Activated CD8-positive, alpha-beta memory T cell treated with anti-CD3 and anti-CD28 coated beads for 36 hours (primary cell): ENCODE data around the gene AHCTF1. TPM values are rescaled to one million over a fixed set of nuclear protein-coding genes. Genes with fewer than 3 reads are reported as not detected.

Experiments used
- CTCF ChIA-PET: fragments of 350-600 bp; sonication (Branson Sonifier 250); formaldehyde crosslinking; loops from one replicate; lab custom pipeline; 2021; ENCODE audit warnings: antibody characterized with exemption; lab: Charles Lee
- POLR2A ChIA-PET: fragments of 350-600 bp; sonication (Branson Sonifier 250); formaldehyde crosslinking; loops from one replicate; lab custom pipeline; 2021; ENCODE audit warnings: antibody characterized with exemption; lab: Charles Lee
- total RNA-seq, 2 experiments: library from RNA; stranded (reverse); gene quantifications; one replicate each; pipeline ENCODE4 v1.2.3, GENCODE V29; 2021

Gene AHCTF1
- 10 to 100 TPM; 57.6 to 62.0 TPM for total RNA-seq

GRCh38 chr1:246931549-246932365 lies at the start of gene AHCTF1:
AHCTF1 (minus strand) TSS chr1:246931948; CDS start chr1:246918370, 13,578 bp downstream.
- CTCF ChIA-PET, result interaction anchor here (0.6 kb wide), 1 partner anchor 20 kb away, joined by 3 read pairs; no protein-coding TSS in a partner anchor
- POLR2A ChIA-PET, result interaction anchor here (0.6 to 1.7 kb wide), 5 partner anchors 25 to 425 kb away, joined by 3 to 6 read pairs (median 3); partner anchors contain the start of gene SCCPDH

DNA sequence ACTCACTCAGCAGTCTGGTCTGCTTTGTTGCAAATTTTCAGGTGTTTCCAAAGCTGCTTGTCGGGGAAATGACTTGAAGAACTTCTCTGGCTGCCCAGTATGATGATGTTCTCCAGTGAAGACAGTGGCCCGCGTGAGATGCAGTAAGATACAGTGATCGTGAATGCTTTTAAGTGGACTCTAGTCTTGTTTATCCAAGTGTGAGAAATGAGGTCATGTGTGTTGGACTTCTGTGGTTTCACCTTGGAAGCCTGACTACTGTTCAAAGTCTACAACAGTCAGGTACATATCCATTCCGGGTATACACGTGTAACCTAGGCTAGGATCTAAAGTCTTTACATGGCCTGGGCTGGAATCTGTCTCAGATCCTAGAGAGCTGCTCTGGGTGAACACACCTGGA lies 47.0 kb upstream of the AHCTF1 start:
- POLR2A ChIA-PET, result no interaction called here
- CTCF ChIA-PET, result no interaction called here

GRCh38 chr1:246978281-246978680 lies 46.5 kb upstream of the AHCTF1 start:
- ChIA-PET POLR2A (no interaction called here), CTCF (no interaction called here)

GRCh38 chr1:246971969-246972368 lies 40.2 kb upstream of the AHCTF1 start:
- POLR2A ChIA-PET, result no interaction called here
- CTCF ChIA-PET, result interaction anchor here (0.8 to 1.5 kb wide), 4 partner anchors 14 to 99 kb away, joined by 3 to 4 read pairs (median 3); no protein-coding TSS in a partner anchor

DNA sequence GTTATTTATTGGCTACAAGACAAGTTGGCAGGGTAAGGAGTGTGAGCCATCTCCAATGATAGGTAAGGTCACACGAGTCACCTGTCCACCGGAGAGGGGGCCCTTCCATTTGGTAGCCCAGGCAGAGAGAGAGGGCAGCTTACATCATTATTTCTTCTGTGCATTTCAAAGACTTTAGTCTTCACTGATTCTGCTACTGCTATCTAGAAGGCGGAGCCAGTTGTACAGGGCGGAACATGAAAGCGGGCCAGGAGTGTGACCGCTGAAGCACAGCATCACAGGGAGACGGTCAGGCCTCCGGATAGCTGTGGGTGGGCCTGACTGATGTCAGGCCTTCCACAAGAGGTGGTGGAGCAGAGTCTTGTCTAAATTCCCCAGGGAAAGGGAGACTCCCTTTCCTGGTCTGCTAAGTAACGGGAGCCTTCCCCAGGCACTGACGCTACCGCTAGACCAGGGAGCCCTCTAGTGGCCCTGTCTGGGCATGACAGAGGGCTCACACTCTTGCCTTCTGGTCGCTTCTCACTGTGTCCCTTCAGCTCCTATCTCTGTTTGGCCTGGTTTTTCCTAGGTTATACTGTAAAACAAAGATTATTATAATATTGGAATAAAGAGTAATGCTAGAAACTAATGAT lies 39.5 kb upstream of the AHCTF1 start:
- ChIA-PET CTCF (interaction anchor here (0.8 to 1.5 kb wide), 5 partner anchors 14 to 98 kb away, joined by 3 to 5 read pairs (median 3); no protein-coding TSS in a partner anchor), POLR2A (no interaction called here)

DNA sequence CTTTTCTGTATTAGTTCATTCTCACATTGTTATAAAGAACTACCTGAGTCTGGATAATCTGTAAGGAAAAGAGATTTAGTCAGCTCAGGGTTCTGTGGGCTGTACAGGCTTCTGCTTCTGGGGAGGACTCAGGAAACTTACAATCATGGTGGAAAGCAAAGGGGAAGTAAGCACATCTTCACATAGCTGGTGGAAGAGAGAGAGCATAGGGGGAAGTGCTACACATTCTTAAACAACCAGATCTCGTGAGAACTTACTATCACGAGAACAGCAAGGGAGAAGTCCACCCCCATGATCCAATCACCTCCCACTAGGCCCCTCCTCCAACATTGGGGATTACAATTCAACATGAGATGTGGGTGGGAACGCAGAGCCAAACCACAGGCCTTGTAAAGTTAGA lies 37.9 kb upstream of the AHCTF1 start:
- ChIA-PET CTCF (interaction anchor here (0.6 kb wide), 1 partner anchor 82 kb away, joined by 3 read pairs; no protein-coding TSS in a partner anchor), POLR2A (no interaction called here)

DNA sequence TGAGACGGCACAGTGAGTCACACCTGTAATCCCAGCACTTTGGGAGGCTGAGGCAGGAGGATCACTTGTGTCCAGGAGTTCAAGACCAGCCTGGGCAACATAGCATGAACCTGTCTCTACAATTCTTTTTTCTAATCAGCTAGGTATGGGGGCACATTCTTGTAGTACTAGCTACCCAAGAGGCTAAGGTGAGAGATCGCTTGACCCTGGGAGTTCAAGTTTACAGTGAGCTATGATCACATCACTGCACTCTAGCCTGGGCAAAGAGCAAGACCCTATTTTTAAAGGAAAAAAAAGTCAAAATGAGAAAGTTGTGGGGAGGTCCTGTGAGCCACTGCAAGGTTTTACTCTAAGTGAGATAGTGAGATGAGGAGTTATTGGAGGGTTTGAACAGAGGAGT lies 34.8 kb upstream of the AHCTF1 start:
- POLR2A ChIA-PET, result no interaction called here
- CTCF ChIA-PET, result no interaction called here

- ChIA-PET POLR2A (interaction anchor here (1.1 kb wide), 1 partner anchor 28 kb away, joined by 3 read pairs; the partner anchor contains the start of gene AHCTF1), CTCF (no interaction called here)
These were observed 28.4 kb upstream of the AHCTF1 start for GRCh38 chr1:246959944-246960693.

DNA sequence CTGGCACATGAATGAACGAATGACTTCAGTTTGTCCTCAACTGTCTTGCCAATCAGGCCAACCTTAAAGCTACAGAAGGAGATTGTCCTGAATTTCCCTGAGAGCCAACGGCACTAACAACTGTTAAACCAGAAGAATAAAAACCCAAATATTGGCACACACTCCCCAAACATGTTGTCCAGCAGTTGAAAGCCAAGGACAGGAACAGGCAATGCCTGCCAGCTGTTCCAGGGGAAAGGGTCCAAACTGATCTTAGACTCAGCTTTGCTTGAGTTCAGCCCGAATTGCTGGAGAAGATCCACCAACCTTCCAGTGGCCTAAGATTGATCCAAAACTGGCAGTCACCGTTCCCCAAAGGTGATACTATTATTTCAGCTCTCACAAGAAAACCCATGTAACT lies 22.4 kb upstream of the AHCTF1 start:
- POLR2A ChIA-PET, result no interaction called here
- CTCF ChIA-PET, result interaction anchor here (0.6 kb wide), 1 partner anchor 231 kb away, joined by 4 read pairs; no protein-coding TSS in a partner anchor

DNA sequence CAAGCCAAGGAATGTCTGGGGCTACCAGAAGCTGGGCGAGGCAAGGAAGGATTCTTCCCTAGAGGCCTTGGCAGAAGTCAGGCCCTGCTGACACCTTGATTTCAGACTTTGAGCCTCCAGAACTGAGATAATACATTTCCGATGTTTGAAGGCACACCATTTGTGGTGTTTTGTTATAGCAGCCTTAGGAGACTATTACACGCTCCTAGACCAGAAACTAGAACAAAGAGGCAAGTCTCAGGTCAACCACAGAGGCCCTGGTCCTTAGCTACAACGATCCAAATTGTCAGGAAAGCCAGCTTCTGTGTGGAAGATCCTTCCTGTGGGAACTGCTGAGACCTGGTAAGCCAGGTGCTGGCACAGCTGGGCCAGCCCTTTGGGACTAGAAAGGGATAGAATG lies 19.7 kb upstream of the AHCTF1 start:
- ChIA-PET POLR2A (no interaction called here), CTCF (interaction anchor here (2.0 kb wide), 1 partner anchor 19 kb away, joined by 5 read pairs; no protein-coding TSS in a partner anchor)

DNA sequence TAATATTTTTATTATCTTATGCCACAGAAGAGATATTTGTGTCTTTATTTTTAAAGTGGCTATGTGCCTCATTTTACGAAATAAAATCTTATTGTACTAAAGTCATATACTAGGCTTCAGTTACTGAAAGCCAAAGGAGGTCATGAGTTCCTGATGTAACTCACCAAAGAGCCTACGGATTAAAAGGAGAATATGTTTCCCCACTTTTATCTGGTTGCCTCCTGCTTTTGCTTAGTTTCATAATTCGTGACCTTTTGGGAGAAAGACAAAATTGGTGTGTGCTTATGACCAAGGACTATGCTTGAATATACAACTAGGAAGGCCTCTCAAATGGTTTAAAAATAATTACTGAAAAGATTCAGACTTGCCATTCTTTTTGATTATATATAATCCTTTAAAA lies 18.2 kb upstream of the AHCTF1 start:
- CTCF ChIA-PET, result no interaction called here
- POLR2A ChIA-PET, result no interaction called here

- CTCF ChIA-PET, result no interaction called here
- POLR2A ChIA-PET, result no interaction called here
These were observed 15.5 kb upstream of the AHCTF1 start for GRCh38 chr1:246947255-246947654.

- POLR2A ChIA-PET, result no interaction called here
- CTCF ChIA-PET, result interaction anchor here (0.6 to 0.7 kb wide), 2 partner anchors 143 to 310 kb away, joined by 3 read pairs; no protein-coding TSS in a partner anchor
These were observed 14.6 kb upstream of the AHCTF1 start for GRCh38 chr1:246946366-246946765.

DNA sequence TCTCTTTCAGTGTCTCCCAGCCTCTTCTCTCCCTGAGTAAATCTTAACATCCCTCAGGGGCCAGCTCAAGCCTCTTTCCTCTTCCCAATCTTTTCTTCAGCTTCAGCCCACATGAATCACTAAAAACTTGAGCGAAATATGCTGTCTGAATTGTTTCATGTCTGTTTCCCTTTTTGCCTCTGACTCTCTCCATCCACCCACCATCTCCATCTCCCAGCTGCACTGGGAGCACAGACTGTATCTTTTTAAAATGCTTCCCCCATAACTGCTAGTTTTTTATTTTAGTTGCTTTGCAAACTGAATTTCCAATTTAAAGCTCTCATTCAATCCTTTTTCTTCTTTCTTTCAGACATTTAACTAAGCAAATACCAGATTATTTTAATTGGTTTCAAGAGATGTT lies 3.0 kb upstream of the AHCTF1 start:
- POLR2A ChIA-PET, result no interaction called here
- CTCF ChIA-PET, result no interaction called here

- CTCF ChIA-PET, result no interaction called here
- POLR2A ChIA-PET, result no interaction called here
These were observed 2.1 kb upstream of the AHCTF1 start for GRCh38 chr1:246933893-246934292.

GRCh38 chr1:246932366-246932700 lies 585 bp upstream of the AHCTF1 start:
- ChIA-PET CTCF (interaction anchor here (0.6 kb wide), 1 partner anchor 21 kb away, joined by 3 read pairs; no protein-coding TSS in a partner anchor), POLR2A (interaction anchor here (0.7 to 1.7 kb wide), 3 partner anchors 28 to 373 kb away, joined by 3 to 6 read pairs (median 3); partner anchors contain the start of gene SCCPDH)

- ChIA-PET CTCF (no interaction called here), POLR2A (interaction anchor here (0.6 to 1.7 kb wide), 4 partner anchors 25 to 424 kb away, joined by 3 to 6 read pairs (median 3); partner anchors contain the start of gene SCCPDH)
These were observed 759 bp downstream of the AHCTF1 start for GRCh38 chr1:246930830-246931548.

DNA sequence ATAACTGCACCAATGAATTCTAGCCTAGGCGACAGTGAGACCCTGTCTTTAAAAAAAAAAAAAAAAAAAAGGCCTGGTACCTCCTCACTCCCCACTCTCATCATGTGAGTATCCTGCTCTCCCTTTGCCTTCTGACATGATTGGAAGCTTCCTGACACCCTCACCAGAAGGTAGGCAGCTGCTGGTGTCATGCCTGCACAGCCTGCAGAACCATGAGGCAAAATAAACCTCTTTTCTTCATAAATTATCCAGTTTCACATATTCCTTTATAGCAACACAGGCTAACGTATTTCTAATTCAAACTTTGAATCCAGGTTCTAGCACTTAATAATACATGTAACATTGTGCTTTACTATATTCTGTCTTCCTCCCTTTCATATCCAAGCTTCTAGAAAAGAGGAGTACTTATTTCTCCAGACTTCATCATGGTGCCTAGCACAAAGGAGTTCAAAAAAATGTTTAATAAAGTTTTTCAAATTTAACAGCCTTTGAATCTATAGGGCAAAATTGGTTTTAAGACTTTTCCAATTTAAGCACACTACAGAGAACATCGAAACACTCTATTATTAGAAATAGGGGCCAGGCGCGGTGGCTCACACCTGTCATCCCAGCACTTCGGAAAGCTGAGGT lies 5.6 kb downstream of the AHCTF1 start:
- ChIA-PET CTCF (no interaction called here), POLR2A (interaction anchor here (0.6 kb wide), 1 partner anchor 330 kb away, joined by 3 read pairs; no protein-coding TSS in a partner anchor)
